ENCODE results near the gene OR4F15. TPM values are rescaled to one million over a fixed set of nuclear protein-coding genes. Genes with fewer than 3 reads are reported as not detected.

Gene OR4F15
- total and polyA plus RNA-seq, 8 donors: not detected

- intact Hi-C loops (cut with DNase I; ENCODE audit: low total_unique reads): no loop called here
- DNase-seq: no peak
- H3K27me3 ChIP-seq: peaks cover 0 to 9% (median 0%) of the 10 kb centered on the region in 3 donors
- WGBS, 5 donors: 72 to 86% (median 75%) methylated on average over 5 of the region's 5 CpGs
- no peak overlapping the region for H3K27ac ChIP-seq
- no peak overlapping the region for H3K4me3 ChIP-seq
- H3K9me3 ChIP-seq: peaks cover 0 to 6% (median 0%) of the 10 kb centered on the region in 4 donors
- no peaks in the 10 kb centered on the region for H3K36me3 ChIP-seq
- TF ChIP-seq EP300 (IDR thresholded peaks at IDR 0.05): no peak
- H3K4me1 ChIP-seq: no peaks in the 10 kb centered on the region
Observed at GRCh38 chr15:101803676-101804075, 8.3 kb upstream of the OR4F15 start.

GRCh38 chr15:101804375-101804774 lies 7.6 kb upstream of the OR4F15 start:
- Histone ChIP-seq H3K27me3 (peaks cover 0 to 9% (median 0%) of the 10 kb centered on the region in 3 donors), H3K4me3 (no peak overlapping the region), H3K36me3 (no peaks in the 10 kb centered on the region), H3K9me3 (peaks cover 0 to 6% (median 0%) of the 10 kb centered on the region in 4 donors), H3K27ac (no peak overlapping the region), H3K4me1 (no peaks in the 10 kb centered on the region)
- intact Hi-C loops (cut with DNase I; ENCODE audit: low total_unique reads): no loop called here
- TF ChIP-seq POLR2AphosphoS5 (IDR thresholded peaks at IDR 0.05): no peak
- no peak for TF ChIP-seq CTCF (IDR thresholded peaks at IDR 0.05)
- TF ChIP-seq POLR2A (IDR thresholded peaks at IDR 0.05): no peak
- no peak for TF ChIP-seq EP300 (IDR thresholded peaks at IDR 0.05)
- no peak for DNase-seq

- no peaks in the 10 kb centered on the region for H3K4me1 ChIP-seq
- H3K9me3 ChIP-seq: peaks cover 0 to 6% (median 0%) of the 10 kb centered on the region in 4 donors
- peaks cover 0 to 9% (median 0%) of the 10 kb centered on the region in 3 donors for H3K27me3 ChIP-seq
- TF ChIP-seq POLR2A (IDR thresholded peaks at IDR 0.05): no peak
- no peak for TF ChIP-seq CTCF (IDR thresholded peaks at IDR 0.05)
- no peak for TF ChIP-seq POLR2AphosphoS5 (IDR thresholded peaks at IDR 0.05)
- no peak for TF ChIP-seq EP300 (IDR thresholded peaks at IDR 0.05)
- intact Hi-C loops (cut with DNase I; ENCODE audit: low total_unique reads): no loop called here
- DNase-seq: no peak
- no peak overlapping the region for H3K4me3 ChIP-seq
- no peaks in the 10 kb centered on the region for H3K36me3 ChIP-seq
- no peak overlapping the region for H3K27ac ChIP-seq
Observed at GRCh38 chr15:101804941-101805340, 7.1 kb upstream of the OR4F15 start.

GRCh38 chr15:101805605-101806345 lies 6.2 kb upstream of the OR4F15 start:
- Histone ChIP-seq H3K27ac (no peak overlapping the region), H3K36me3 (no peaks in the 10 kb centered on the region), H3K9me3 (peaks cover 0 to 6% (median 0%) of the 10 kb centered on the region in 4 donors), H3K4me1 (no peaks in the 10 kb centered on the region), H3K27me3 (peaks cover 0 to 15% (median 0%) of the 10 kb centered on the region in 3 donors), H3K4me3 (no peak overlapping the region)
- TF ChIP-seq POLR2A (IDR thresholded peaks at IDR 0.05): no peak
- TF ChIP-seq POLR2AphosphoS5 (IDR thresholded peaks at IDR 0.05): no peak
- no peak for TF ChIP-seq EP300 (IDR thresholded peaks at IDR 0.05)
- TF ChIP-seq CTCF (IDR thresholded peaks at IDR 0.05): no peak
- intact Hi-C loops (cut with DNase I; ENCODE audit: low total_unique reads): no loop called here
- no peak for DNase-seq
- 66 to 73% (median 69%) methylated on average over 6 of the region's 6 CpGs for WGBS, 5 donors

GRCh38 chr15:101807345-101807945 lies 4.6 kb upstream of the OR4F15 start:
- Histone ChIP-seq H3K4me1 (no peaks in the 10 kb centered on the region), H3K4me3 (no peak overlapping the region), H3K9me3 (no peaks in the 10 kb centered on the region), H3K27ac (no peak overlapping the region), H3K36me3 (no peaks in the 10 kb centered on the region), H3K27me3 (peaks cover 0 to 20% (median 0%) of the 10 kb centered on the region in 3 donors)
- TF ChIP-seq POLR2AphosphoS5 (IDR thresholded peaks at IDR 0.05) (no peak), POLR2A (IDR thresholded peaks at IDR 0.05) (no peak), CTCF (IDR thresholded peaks at IDR 0.05) (no peak), EP300 (IDR thresholded peaks at IDR 0.05) (no peak)
- intact Hi-C loops (cut with DNase I; ENCODE audit: low total_unique reads): no loop called here
- 65 to 76% (median 70%) methylated on average over 10 of the region's 10 CpGs for WGBS, 5 donors
- DNase-seq: no peak

All from stomach (tissue), 9 donors.